GM12878 (cell line): ENCODE data around the gene SLC27A5.

Source experiments
- CEBPB ChIP-seq, 2 experiments: fragments of 150-350 bp in 1 of 2; IDR thresholded peaks; 2 replicates each; pipeline ENCODE4 v1.6.1; 2012 to 2014; ENCODE audit warnings: low read depth in 2 of 2, low read length in 2 of 2, borderline replicate concordance in 1 of 2, inconsistent platforms in 1 of 2
- CHD2 ChIP-seq: IDR thresholded peaks from 2 replicates; pipeline ENCODE4 v1.6.1; 2011; ENCODE audit warnings: low read depth, low read length, improper control_type of control experiment, borderline replicate concordance
- CREB1 ChIP-seq: IDR thresholded peaks from 2 replicates; pipeline ENCODE4 v1.6.1; 2012; ENCODE audit warnings: low read depth, mild to moderate bottlenecking, inconsistent platforms
- EP300 ChIP-seq, 2 experiments: fragments of 150-350 bp in 1 of 2; IDR thresholded peaks; 2 replicates each; pipeline ENCODE4 v1.6.1; 2011 to 2012; ENCODE audit warnings: low read depth in 2 of 2, low read length in 2 of 2, borderline replicate concordance in 1 of 2, improper control_type of control experiment in 1 of 2, inconsistent platforms in 1 of 2; ENCODE audit not compliant: control insufficient read depth in 1 of 2
- EZH2 ChIP-seq: IDR thresholded peaks from 2 replicates; pipeline ENCODE4 v1.6.1; 2012; ENCODE audit warnings: low read depth, mild to moderate bottlenecking, control low read depth, inconsistent platforms, low read length, borderline replicate concordance; ENCODE audit not compliant: control insufficient read depth
- GATAD2B ChIP-seq: fragments of 450-650 bp; conservative IDR thresholded peaks from 2 replicates; pipeline ENCODE4 v1.6.1; 2017; ENCODE audit warnings: low read depth, mild to moderate bottlenecking, moderate library complexity
- JUND ChIP-seq: IDR thresholded peaks from 2 replicates; pipeline ENCODE4 v1.6.1; 2012; ENCODE audit warnings: low read depth, mild to moderate bottlenecking, low read length, improper control_type of control experiment, moderate library complexity
- NR2F1 ChIP-seq: fragments of 450-650 bp; conservative IDR thresholded peaks from 2 replicates; pipeline ENCODE4 v1.6.1; 2017; ENCODE audit warnings: mild to moderate bottlenecking
- SKIL ChIP-seq: fragments of 450-650 bp; IDR thresholded peaks from 2 replicates; pipeline ENCODE4 v1.6.1; 2017; ENCODE audit warnings: mild to moderate bottlenecking, low read depth, inconsistent platforms; ENCODE audit not compliant: poor library complexity, severe bottlenecking
- ZBTB33 ChIP-seq: fragments of 450-650 bp; IDR thresholded peaks from 2 replicates; pipeline ENCODE4 v1.6.1; 2017; ENCODE audit warnings: mild to moderate bottlenecking

GRCh38 chr19:58555369-58555885 lies 43.6 kb upstream of the SLC27A5 start:
- TF ChIP-seq CEBPB (IDR thresholded peaks at IDR 0.05; ENCODE audit: borderline replicate concordance in 1 of 2, low read depth in 2 of 2, low read length in 2 of 2) (no peak), EZH2 (no peak), NR2F1 (no peak), ZBTB33 (no peak), GATAD2B (no peak), CHD2 (no peak), CREB1 (no peak), EP300 (IDR thresholded peaks at IDR 0.05; ENCODE audit: borderline replicate concordance in 1 of 2, control insufficient read depth in 1 of 2, low read depth in 2 of 2, low read length in 2 of 2) (no peak), SKIL (no peak), JUND (no peak)
